ENCODE measurements around the gene FAAH. TPM values are rescaled to one million over a fixed set of nuclear protein-coding genes. Genes with fewer than 3 reads are reported as not detected.

Gene FAAH
- total and polyA plus RNA-seq, 2 of the 4 experiments (the other 2 are of a cell fraction), result under 0.01 to 0.19 TPM

- no peak overlapping the region for H3K4ac ChIP-seq (ENCODE audit: low read depth, low read length)
- no peaks in the 10 kb centered on the region for H4K20me1 ChIP-seq (ENCODE audit: insufficient read depth, low read length)
- peaks cover 2% of the 10 kb centered on the region; the same call in 1 of the 2 replicates for H3K9me1 ChIP-seq (ENCODE audit: insufficient read depth, low read length)
- H3K23ac ChIP-seq (ENCODE audit: low read depth, low read length), result no peak overlapping the region; the same call in 1 of the 2 replicates
- TF ChIP-seq SMC3 (IDR thresholded peaks at IDR 0.05; ENCODE audit: low read depth, low read length) (peak; percentile 28; the same call in 1 of the 2 replicates), CHD1 (IDR thresholded peaks at IDR 0.05; ENCODE audit: low read depth, low read length) (no peak), RFX5 (IDR thresholded peaks at IDR 0.05; ENCODE audit: low read depth, low read length) (no peak), CTCF (conservative IDR thresholded peaks at IDR 0.05; ENCODE audit: low read depth, low read length) (peak; percentile 73), POLR2A (IDR thresholded peaks at IDR 0.05; ENCODE audit: low read depth, low read length) (no peak), RAD21 (IDR thresholded peaks at IDR 0.05; ENCODE audit: low read length) (peak; percentile 30)
- CTCF ChIA-PET, result interaction anchor here (0.6 to 1.4 kb wide), 3 partner anchors 9 to 86 kb away, joined by 3 to 4 read pairs (median 3); no protein-coding TSS in a partner anchor
- no peak overlapping the region for H2BK15ac ChIP-seq (ENCODE audit: low read depth, low read length)
- peak; percentile 93 for ATAC-seq (ENCODE audit: low read depth)
- no peak overlapping the region for H2AK5ac ChIP-seq (ENCODE audit: low read depth, low read length)
- intact Hi-C loops (cut with micrococcal nuclease) (loop anchor here (1.0 kb wide), 1 partner anchor 86 kb away; no protein-coding TSS in a partner anchor), dilution Hi-C loops (cut with HindIII; ENCODE audit: low sequenced_read_pairs, unreplicated experiment) (no loop called here), in situ Hi-C loops (cut with MboI; ENCODE audit: low sequenced_read_pairs) (no loop called here)
- no peaks in the 10 kb centered on the region for H3K4me1 ChIP-seq (ENCODE audit: control insufficient read depth, insufficient read depth, low read length)
- peak overlapping the region; percentile 90 for H2AFZ ChIP-seq (replicated peaks; ENCODE audit: low read length, poor library complexity)
- no peak overlapping the region for H2AK9ac ChIP-seq (replicated peaks; ENCODE audit: low read depth, low read length, poor library complexity)
- peak overlapping the region; percentile 20; the same call in 1 of the 2 replicates for H3K4me3 ChIP-seq (ENCODE audit: insufficient read depth, low read depth, low read length)
- H3K36me3 ChIP-seq (ENCODE audit: control insufficient read depth, insufficient read depth, low read length), result no peaks in the 10 kb centered on the region
- no peak overlapping the region for H2BK20ac ChIP-seq (ENCODE audit: low read depth, low read length)
- no peaks in the 10 kb centered on the region for H3K9me3 ChIP-seq (ENCODE audit: control insufficient read depth, insufficient read depth, low read length)
- no TSS peak for BruUV-seq (replicated peaks)
- WGBS, 2 experiments (ENCODE audit: extremely low coverage in 2 of 2, insufficient read length in 1 of 2), result 9% methylated on average over 5 of the region's 25 CpGs; no CpG with 5 or more reads in 1 of the 2 experiments
- no peaks in the 10 kb centered on the region for H3K79me1 ChIP-seq (ENCODE audit: low read depth in 1 of 2, low read length in 2 of 2)
- no peak overlapping the region for H3K27ac ChIP-seq (ENCODE audit: insufficient read depth, low read length)
- no peak overlapping the region for H2BK5ac ChIP-seq (ENCODE audit: low read depth, low read length, poor library complexity, severe bottlenecking)
- DNase-seq, result peak; percentile 69
- no peak overlapping the region for H3K9ac ChIP-seq (ENCODE audit: low read depth, low read length)
- H3K4me2 ChIP-seq (ENCODE audit: low read depth, low read length), result peak overlapping the region; percentile 89
- no peak overlapping the region for H3K56ac ChIP-seq (ENCODE audit: extremely low read depth, insufficient read depth, low read length)
- H4K91ac ChIP-seq (ENCODE audit: insufficient read depth, low read depth, low read length), result no peak overlapping the region
- no peak overlapping the region for H3K14ac ChIP-seq (replicated peaks; ENCODE audit: low read depth, low read length)
- POLR2A ChIA-PET (ENCODE audit: unreplicated experiment), result no interaction called here
- no peak overlapping the region for H4K5ac ChIP-seq (ENCODE audit: low read depth, low read length)
- H3K18ac ChIP-seq (ENCODE audit: low read depth, low read length), result no peak overlapping the region
- H2BK120ac ChIP-seq (ENCODE audit: low read depth, low read length), result no peak overlapping the region
- peaks cover 42% of the 10 kb centered on the region for H3K27me3 ChIP-seq (ENCODE audit: control insufficient read depth, insufficient read depth, low read length)
- H4K8ac ChIP-seq (ENCODE audit: low read depth in 2 of 2, low read length in 2 of 2), result peak overlapping the region in 1 of 2 experiments; percentile 39; a peak in 1 of 4 replicates
Observed at GRCh38 chr1:46442317-46443161, 48.4 kb downstream of the FAAH start.
